Measurements from ENCODE around the gene BRAP. TPM values are rescaled to one million over a fixed set of nuclear protein-coding genes. Genes with fewer than 3 reads are reported as not detected.
A peak's percentile ranks its signal among the peaks of the same experiment; 100 is the strongest.
"Not testable (repeated sequence)": the region's sequence is repeated elsewhere in the genome, so short reads cannot be mapped to it uniquely, and the experiment has no call there.

Gene BRAP
- total RNA-seq, 4 donors from 2014 or later = 12.9 to 18.0 (median 17.2) TPM

DNA sequence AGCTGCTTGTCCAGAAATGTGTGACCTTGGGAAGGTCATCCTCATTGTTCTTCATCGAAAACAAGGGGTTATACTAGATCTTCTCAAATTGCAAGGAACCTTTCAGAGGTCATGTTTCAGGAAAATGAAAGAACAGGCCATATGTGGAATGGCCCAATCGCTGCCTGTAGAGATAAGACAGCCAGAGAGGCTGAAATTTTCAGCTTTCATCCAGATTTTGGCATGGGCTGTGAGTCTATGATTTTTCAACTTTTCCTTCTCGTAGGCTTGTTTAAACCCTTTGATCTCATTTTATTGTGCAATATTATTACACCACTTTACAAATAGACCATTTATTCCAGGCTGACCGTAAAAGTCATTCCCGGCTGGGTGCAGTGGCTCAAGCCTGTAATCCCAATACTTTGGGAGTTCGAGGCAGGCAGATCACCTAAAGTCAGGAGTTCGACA is 69.6 kb downstream of the BRAP start:
- no peak overlapping the region for H3K4me3 ChIP-seq

DNA sequence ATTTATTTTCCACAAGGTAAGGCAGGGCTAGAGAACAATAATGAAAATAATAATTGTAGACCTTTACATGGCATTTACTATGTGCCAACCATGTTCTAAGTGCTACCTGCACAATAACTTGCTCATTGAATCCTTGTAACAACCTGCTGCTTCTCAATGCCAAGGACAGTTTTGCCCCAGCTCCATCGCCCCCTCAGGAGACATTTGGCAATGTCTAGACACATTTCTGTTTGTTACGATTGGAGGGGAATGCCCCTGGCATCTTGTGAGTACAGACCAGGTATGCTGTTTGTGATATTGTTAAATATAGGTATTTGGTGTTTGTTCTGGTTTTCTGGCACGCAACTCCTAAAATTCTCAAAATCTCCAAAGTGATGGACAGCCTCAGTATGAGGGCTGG is 78.5 kb downstream of the BRAP start:
- Histone ChIP-seq H3K36me3 (no peaks in the 10 kb centered on the region), H3K27ac (no peak overlapping the region), H3K27me3 (no peaks in the 10 kb centered on the region), H3K4me3 (no peak overlapping the region), H3K4me1 (no peaks in the 10 kb centered on the region), H3K9me3 (no peaks in the 10 kb centered on the region)
- no peak for DNase-seq (ENCODE audit: low spot score in 2 of 2)
- TF ChIP-seq, protein P1, sequence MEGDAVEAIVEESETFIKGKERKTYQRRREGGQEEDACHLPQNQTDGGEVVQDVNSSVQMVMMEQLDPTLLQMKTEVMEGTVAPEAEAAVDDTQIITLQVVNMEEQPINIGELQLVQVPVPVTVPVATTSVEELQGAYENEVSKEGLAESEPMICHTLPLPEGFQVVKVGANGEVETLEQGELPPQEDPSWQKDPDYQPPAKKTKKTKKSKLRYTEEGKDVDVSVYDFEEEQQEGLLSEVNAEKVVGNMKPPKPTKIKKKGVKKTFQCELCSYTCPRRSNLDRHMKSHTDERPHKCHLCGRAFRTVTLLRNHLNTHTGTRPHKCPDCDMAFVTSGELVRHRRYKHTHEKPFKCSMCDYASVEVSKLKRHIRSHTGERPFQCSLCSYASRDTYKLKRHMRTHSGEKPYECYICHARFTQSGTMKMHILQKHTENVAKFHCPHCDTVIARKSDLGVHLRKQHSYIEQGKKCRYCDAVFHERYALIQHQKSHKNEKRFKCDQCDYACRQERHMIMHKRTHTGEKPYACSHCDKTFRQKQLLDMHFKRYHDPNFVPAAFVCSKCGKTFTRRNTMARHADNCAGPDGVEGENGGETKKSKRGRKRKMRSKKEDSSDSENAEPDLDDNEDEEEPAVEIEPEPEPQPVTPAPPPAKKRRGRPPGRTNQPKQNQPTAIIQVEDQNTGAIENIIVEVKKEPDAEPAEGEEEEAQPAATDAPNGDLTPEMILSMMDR (IDR thresholded peaks at IDR 0.05) = no peak
- no peak for TF ChIP-seq EP300 (IDR thresholded peaks at IDR 0.05)
- no peak for TF ChIP-seq POLR2A (IDR thresholded peaks at IDR 0.05)
- 74 to 77% methylated on average over 3 of the region's 3 CpGs for WGBS, 2 donors

More for the DNA sequence above, 69.6 kb downstream of the BRAP start:
- Histone ChIP-seq H3K27ac (no peak overlapping the region), H3K4me1 (no peaks in the 10 kb centered on the region), H3K36me3 (no peaks in the 10 kb centered on the region), H3K9me3 (no peaks in the 10 kb centered on the region), H3K27me3 (no peaks in the 10 kb centered on the region)
- TF ChIP-seq EP300 (IDR thresholded peaks at IDR 0.05) (peak in 1 of 2 donors; percentile 46), POLR2A (IDR thresholded peaks at IDR 0.05) (no peak)
- 59 to 71% methylated on average over 7 of the region's 7 CpGs for WGBS, 2 donors
- DNase-seq (ENCODE audit: low spot score in 2 of 2) = peak in 1 of 2 donors; percentile 6

DNA sequence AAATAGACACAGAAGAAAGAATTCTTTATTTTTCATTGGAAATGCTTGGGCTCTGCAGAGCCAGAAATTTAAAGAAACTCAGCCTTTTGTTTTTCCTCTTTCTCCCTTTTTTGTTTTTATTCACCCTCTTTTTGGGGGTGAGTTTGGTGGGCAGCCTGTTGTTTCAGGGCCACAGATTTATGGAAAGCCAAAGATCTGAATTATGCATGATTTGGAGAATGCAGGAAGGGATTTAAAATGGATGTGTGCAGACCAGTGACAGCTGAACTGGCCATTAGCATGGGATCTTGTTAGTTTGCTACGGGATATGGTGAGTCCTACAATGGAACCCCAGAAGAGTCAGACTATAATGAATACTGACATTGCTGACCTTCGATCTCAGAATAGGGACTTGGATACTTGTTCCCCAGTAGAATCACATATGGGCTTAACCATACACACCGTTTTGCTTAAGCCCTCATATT is 79.0 kb downstream of the BRAP start:
- no peak for TF ChIP-seq POLR2A (IDR thresholded peaks at IDR 0.05)

DNA sequence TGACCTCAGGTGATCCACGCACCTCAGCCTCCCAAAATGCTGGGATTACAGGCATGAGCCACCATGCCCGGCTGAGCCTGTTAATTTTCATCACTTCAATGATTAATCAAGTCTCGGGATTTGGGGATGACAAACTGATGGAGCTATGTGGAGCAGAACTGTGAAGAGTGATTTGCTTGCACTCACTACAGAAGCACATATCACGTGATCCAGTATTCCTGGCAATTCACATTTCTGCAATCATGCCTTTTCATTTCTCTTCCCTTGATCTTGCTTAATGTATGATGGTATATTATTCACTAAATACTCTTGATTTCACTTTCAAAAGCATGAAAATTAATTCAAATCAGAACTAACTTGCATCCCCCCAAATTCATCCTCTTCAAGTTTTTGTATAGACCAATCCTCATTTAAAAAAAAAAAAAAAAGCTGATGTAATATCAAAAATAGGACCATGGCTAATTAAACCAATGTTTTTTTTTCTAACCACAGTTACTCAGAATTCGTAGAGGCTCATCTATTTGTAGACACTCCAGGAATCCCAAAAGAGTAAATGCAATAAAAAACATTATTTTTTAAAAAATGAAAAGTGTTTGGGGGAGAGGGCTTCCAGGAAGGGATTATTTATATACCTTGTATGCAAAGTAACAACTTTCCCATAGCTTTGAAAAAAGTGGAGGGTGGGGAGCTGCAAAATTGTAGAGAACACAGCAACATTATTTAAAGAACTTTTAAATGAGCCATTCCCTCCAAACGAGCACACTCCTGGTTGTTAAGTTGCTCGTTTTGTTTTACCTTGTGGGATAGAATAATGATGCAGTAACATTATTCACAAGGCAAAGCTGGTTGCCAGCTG is 79.6 kb downstream of the BRAP start:
- no peak for DNase-seq (ENCODE audit: low spot score in 2 of 2)

More for the DNA sequence above, 79.0 kb downstream of the BRAP start:
- no peak overlapping the region for H3K4me3 ChIP-seq
- WGBS, 2 donors = 49 to 55% methylated on average over 3 of the region's 3 CpGs
- no peaks in the 10 kb centered on the region for H3K27me3 ChIP-seq
- no peaks in the 10 kb centered on the region for H3K4me1 ChIP-seq
- no peak overlapping the region for H3K27ac ChIP-seq
- H3K36me3 ChIP-seq = no peaks in the 10 kb centered on the region
- no peaks in the 10 kb centered on the region for H3K9me3 ChIP-seq
- no peak for DNase-seq (ENCODE audit: low spot score in 2 of 2)

DNA sequence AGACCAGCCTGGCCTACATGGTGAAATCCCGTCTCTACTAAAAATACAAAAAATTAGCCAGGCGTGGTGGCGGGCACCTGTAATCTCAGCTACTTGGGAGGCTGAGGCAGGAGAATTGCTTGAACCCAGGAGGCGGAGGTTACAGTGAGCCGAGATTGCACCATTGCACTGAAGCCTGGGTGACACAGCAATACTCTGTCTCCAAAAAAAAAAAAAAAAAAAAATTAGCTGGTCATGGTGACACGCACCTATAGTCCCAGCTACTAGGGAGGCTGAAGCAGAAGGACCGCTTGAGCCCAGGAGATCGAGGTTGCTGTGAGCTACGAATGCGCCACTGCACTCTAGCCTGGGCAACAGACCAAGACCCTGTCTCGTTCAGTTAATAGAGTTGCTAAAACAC is 82.9 kb downstream of the BRAP start:
- not testable (repeated sequence) for DNase-seq (ENCODE audit: low spot score in 2 of 2); H3K27ac ChIP-seq
- WGBS, 2 donors = 91 to 96% methylated on average over 11 of the region's 11 CpGs

More for the DNA sequence above, 79.6 kb downstream of the BRAP start:
- 68% methylated on average over 7 of the region's 7 CpGs for WGBS, 2 donors
- Histone ChIP-seq H3K27ac (no peak overlapping the region), H3K36me3 (no peaks in the 10 kb centered on the region), H3K4me1 (no peaks in the 10 kb centered on the region), H3K9me3 (no peaks in the 10 kb centered on the region), H3K27me3 (no peaks in the 10 kb centered on the region), H3K4me3 (no peak overlapping the region)
- TF ChIP-seq EP300 (IDR thresholded peaks at IDR 0.05) = no peak
- TF ChIP-seq, protein P1 (IDR thresholded peaks at IDR 0.05) = no peak
- TF ChIP-seq POLR2A (IDR thresholded peaks at IDR 0.05) = no peak

DNA sequence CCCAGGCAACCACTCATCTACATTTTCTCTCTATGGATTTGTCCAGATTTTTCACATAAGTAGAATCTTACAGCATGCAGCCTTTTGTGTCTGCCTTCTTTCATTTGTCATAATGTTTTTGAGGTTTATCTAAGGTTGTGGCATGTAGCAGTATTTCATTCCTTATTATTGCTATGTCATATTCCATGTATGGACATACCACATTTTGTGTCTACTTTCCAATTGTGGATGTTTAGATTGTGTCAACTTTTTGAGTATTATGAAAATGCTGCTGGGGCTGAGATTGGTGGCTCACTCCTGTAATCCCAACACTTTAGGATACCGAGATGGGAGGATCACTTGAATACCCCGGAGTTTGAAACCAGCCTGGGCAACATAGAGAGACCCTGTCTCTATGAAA is 83.4 kb downstream of the BRAP start:
- Histone ChIP-seq H3K27me3 (no peaks in the 10 kb centered on the region), H3K36me3 (no peaks in the 10 kb centered on the region), H3K27ac (no peak overlapping the region), H3K9me3 (no peaks in the 10 kb centered on the region), H3K4me1 (peaks cover 0 to 11% (median 3%) of the 10 kb centered on the region in 4 donors), H3K4me3 (no peak overlapping the region)
- WGBS, 2 donors = 89 to 96% methylated on average over 2 of the region's 2 CpGs
- TF ChIP-seq, protein P1 (IDR thresholded peaks at IDR 0.05) = no peak
- TF ChIP-seq POLR2A (IDR thresholded peaks at IDR 0.05) (no peak), EP300 (IDR thresholded peaks at IDR 0.05) (no peak)
- no peak for DNase-seq (ENCODE audit: low spot score in 2 of 2)

More for the DNA sequence above, 82.9 kb downstream of the BRAP start:
- not testable (repeated sequence) for H3K36me3 ChIP-seq, H3K4me3 ChIP-seq, H3K27me3 ChIP-seq, H3K9me3 ChIP-seq
- H3K4me1 ChIP-seq = peaks cover 0 to 11% (median 3%) of the 10 kb centered on the region in 4 donors

DNA sequence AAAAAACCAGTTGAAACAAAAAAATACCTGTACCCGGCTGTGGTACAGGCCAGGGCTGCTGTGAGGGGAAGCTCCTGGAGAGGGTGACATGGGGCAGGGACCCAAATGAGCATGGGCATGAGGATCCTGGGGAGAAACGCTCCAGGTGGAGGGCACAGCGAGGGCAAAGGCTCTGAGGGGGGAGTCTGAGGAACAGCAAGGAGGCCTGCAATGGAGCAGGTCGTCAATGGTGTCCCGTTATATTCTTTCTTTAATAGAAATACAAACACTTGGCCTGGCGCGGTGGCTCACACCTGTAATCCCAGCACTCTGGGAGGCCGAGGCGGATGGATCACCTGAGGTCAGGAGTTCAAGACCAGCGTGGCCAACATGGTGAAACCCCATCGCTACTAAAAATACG is 84.8 kb downstream of the BRAP start:
- not testable (repeated sequence) for H3K9me3 ChIP-seq; H3K27ac ChIP-seq; DNase-seq (ENCODE audit: low spot score in 2 of 2); H3K27me3 ChIP-seq; H3K4me3 ChIP-seq; H3K36me3 ChIP-seq
- peaks cover 0 to 21% (median 9%) of the 10 kb centered on the region in 4 donors for H3K4me1 ChIP-seq
- 93 to 95% methylated on average over 12 of the region's 12 CpGs for WGBS, 2 donors

Data from tibial nerve (tissue), 4 donors.